NCI-H460 (cell line): Measurements from ENCODE around the gene RNF123. TPM values are rescaled to one million over a fixed set of nuclear protein-coding genes. Genes with fewer than 3 reads are reported as not detected.

Source experiments
- DNase-seq: peaks from one replicate; pipeline ENCODE4 v3.0.0-alpha.2; 2016; ENCODE audit warnings: low read depth; ENCODE audit errors: extremely low read depth
- total RNA-seq: library from RNA; depleted of rRNA; stranded (reverse); fragments of >200 nt; shearing (Covaris generic); gene quantifications from 2 replicates; pipeline ENCODE4 v1.2.3, GENCODE V29; 2014

RNF123 gene
- total RNA-seq, 1 experiment from 2014 or later: 18.2 TPM

DNA sequence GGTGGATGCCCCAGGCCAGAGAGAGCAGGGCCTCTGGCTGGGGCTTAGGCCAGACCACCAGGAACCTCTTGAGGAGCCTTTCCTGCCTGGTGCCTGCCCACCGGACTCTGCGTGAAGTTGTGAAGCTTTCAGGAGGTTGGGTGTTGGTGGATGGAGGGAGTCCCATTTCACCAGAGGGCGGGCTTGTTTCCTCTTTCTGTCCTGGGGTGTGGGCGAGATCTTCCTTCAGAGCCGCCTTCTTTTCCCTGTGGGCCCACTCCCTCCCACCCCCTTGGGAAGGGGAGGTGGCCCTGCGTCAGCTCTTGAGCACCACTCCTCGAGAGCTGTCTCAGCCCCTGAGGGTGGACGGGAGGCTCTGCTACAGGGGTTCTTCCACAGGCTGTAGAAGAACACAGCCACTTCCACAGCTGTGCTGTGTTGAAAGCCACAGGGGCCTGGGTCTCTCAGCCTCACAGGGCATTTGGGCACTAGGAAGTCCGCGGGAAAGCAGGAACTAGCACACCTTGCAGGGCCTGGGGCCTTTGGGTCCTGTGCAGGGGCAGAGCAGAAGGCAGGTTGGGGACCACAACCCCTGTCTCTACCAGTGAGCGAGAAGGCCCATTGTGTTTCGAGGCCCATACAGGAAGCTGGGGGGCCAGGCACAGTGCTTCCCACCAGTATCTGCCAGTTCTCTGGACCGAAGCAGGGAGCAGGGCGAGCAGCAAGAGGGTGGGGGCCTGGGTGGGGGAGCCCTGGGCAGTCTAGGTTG is 28.0 kb downstream of the RNF123 start:
- no peak for DNase-seq

DNA sequence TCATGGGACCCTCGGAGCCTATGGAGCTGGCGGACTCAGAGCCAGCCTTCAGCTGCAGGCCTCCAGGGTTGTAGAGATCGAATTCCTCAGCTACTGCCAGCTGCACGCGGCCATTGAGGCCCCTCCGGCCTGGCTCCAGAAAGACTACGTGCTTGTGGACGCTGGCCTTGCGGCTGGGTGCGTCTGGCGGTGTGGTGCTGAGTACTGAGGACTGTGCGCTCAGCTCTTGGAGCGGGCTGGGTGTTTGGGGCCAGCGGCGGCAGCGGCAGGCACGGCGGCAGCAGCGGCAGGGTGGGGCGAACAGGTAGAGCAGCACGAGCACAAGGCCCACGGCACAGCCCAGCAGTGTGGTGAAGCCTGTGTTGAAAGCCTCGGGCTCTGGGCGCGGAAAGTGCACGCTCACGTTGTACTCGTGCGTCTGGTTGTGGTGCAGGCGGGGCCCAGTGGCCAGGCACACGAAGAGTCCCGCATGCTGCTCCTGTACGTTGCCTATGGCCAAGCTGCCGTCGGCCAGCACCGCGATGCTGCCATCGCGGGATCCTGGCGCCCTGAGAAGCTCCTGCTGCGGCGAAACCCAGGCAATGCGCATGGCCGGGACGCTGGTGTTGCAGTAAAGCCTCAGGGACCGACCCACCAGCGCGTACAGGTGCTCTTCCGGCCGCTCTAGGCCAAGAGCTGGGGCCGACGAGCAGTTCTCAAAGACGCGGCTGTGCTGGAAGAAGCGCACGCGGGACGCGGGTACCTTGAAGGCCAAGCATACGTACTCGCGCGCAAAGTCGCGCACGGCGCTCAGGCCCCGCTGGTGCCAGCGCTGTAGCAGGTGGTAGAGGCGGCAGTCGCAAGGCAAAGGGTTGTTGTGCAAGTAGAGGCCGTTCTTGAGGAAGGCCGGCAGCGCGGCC is 28.9 kb downstream of the RNF123 start:
- DNase-seq: no peak

DNA sequence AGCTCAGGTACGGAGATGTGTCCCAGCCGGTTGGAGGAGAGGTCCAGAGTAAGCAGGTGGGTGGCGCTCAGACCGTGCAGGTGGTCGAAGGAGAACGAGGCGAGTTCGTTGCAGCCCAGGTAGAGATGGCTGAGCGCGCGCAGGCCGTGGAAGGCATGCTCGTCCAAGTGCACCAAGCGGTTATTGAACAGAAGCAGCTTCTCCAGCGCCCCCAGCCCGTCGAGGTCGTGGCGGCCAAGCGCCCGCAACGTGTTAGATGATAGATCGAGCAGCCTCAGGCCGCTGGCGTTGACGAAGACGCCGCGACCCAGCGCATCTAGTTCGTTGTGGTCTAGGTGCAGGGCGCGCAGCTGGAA is 29.5 kb downstream of the RNF123 start:
- no peak for DNase-seq

DNA sequence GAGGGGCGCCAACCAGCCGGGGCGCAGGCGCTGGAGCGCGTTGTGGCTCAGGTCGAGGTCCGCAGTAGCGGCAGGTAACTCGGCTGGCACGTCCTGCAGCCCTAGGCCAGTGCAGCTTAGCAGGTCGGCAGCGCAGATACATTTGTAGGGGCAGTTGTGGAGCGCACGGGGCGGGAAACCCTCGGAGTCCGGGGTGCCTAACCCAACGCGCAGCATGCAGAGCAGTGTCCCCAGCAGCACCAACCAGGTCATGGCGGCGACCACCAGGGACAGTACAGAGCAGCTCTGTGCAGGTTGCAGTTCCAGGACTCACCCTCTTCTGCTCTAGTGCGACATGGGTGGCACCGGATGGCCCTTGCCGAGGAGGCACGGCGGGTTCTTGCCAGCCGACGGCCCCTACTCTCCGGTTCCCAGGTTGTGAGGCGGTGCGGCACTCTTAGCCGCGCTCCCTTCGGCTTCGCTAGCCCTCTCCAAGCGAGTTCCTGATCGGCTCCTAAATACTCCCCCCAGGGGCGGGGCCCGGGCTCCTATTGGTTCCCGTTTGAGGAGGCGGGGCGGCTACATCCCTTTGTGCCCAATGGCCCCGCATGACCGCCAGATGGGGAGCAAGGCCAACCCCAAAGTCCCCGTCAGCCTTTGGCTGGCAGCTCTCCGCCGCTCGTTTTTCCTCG is 30.0 kb downstream of the RNF123 start, which contains the start of gene AMIGO3:
Gene AMIGO3, minus strand, starts transcription at position 471 of the 671 bp plus-strand sequence. Its CDS starts 219 bp downstream, at position 252.
- peak; percentile 84 for DNase-seq

DNA sequence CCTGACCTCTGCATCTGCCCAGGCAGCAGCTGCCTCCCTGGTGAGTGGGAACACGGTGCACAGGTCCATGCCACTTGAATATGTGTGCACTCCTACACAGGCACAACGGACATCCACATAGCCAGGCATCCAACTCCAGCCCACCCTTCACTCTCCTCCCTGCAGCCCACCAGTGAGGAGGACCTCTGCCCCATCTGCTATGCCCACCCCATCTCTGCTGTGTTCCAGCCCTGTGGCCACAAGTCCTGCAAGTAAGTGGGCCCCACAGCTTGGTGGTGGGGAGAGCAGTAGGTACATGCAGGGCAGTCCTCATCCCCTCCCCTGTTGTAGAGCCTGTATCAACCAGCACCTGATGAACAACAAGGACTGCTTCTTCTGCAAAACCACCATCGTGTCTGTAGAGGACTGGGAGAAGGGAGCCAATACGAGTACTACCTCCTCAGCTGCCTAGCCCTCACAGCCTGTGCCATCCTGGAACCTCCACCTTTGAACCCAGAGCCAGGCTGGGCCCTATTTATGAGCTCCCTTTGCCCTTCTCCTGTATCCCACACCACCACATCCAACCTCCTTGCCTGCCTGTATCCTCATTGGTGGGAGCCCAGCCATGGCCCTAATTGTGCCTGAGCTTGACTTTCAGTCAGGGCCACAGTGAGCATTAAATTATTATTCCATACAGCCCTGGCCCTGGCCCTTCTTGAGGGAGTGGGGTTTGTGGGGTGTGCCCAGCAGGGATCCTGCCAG is 31.7 kb downstream of the RNF123 start:
- no peak for DNase-seq

DNA sequence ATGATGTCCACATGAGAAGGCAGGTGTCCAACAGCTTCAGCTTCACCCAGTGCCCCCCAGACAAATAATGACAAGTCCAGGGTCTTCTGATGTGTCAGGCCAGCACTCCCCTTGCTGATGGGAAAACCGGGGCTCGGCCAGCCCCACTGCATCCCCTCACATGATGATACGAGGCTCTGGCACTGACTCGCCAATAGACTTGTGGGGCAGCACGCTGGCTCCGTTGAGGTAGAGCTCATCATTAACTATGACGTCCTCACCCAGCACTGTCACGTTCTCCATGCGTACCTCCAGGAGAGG is 32.2 kb downstream of the RNF123 start:
- no peak for DNase-seq

DNA sequence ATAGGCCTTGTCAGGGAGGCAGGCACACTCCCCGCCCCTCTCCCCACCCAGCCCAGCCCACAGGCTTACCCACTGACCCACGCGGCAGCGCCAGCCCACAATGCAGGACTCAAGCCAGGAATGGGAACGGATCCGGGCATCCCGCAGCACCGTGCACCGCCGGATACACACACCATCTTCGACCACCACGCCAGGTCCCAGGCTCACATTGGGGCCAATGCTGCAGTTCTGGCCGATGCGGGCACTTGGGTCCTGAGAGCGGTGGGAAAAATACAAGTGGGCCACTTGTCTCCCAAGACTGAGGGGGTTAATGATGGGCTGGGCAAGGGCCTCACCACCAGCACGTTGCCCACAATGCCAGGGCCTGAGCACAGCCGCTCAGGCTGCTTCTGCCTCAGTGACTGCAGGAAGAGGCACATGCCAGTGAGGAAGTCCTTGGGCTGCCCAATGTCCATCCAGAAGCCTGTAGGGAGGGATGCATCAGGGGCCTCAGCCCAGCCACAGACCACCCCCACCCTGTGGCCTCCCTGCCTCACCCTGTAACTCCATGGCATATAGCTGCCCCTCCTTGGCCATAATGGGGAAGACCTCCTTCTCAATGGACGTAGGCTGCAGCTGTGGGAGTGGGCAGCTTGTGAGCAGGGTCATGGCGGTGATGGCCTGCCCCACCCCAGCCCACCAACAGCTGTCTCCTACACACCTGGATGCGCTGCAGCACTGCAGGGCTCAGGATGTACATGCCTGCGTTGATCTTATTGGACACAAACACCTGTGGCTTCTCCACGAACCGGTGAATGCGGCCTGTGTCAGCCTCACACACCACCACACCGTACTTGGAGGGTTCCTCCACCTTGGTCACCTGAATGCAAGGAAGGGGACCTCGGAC is 32.8 kb downstream of the RNF123 start:
- DNase-seq: no peak

DNA sequence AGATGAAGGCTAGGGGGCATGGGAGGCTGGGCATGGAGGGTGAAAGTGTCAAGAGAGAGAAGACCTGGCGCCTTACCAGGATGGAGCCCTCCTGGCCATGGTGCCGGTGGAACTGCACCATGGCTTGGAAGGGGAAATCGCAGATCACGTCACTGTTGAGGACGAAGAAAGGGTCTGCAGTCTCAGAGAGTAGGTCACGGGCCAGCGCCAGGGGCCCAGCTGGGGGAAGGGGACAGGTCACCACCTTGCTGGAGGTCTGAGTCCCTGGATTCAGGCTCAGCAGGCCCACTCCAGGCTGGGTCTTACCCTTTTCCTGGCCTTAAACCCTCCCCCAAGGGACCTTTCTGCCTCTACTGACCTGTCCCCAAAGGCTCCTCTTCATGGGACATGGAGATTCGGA is 33.5 kb downstream of the RNF123 start:
- no peak for DNase-seq

DNA sequence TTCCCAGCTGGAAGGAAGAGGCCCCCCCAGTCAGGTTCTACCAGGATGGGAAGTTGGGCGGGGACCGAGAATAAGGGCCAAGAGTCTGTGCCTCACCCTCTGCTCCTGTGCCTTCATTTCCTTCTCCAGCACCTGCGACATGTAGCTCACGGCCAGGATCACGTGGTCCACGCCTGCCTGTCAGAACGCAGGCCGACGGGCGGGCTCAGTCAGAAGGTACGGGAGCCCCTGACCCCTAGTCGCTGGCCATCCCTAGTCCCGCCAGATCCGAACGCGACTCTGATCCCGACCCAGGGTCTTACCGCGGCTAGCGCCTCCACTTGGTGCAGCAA is 33.9 kb downstream of the RNF123 start:
- DNase-seq: no peak

DNA sequence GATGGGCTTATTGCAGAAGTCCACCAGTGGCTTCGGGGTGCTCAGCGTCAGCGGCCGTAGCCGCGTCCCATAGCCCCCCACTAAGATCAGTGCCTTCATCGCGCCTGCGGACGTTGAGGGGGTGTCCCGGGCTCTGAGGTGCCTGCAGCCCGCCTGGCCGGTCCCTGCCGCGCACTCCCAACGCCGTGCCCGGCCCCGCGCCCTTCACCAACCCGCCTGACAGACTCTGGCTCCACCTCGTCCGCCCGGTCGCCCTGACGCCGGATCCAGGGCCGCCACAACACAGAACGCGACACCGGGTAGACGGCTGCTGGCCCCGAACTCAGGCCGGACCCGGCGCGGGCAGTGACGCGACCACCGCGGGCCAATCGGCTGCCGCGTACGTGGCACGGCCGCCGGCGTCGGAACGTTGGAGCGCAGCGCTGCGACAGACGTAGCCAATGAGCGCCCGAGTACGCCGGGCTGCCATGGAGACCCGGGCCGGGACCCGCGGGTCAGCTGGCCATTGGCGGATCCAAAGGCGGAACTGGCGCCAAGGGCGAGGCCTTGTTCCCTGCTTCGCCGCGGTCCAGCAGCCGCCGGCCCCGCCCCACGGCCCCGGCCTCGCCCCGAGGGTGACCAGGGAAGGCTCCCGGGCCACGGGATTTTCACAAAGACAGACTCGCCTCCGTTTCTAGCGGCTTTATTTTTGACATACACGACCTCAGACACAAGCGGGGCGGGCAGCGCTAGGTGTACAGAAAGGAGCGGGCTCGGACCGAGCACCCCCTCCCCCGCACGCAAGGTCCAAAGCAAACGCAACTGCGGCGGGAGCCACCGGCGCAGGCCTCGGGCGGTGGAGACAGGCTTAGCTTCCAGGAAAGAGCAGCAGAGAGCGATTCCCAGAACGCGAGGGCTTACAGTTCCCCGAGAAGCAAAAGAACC is 34.5 kb downstream of the RNF123 start, which contains the start of gene GMPPB:
Gene GMPPB, minus strand, starts transcription at position 324 of the 924 bp plus-strand sequence. Its CDS starts 225 bp downstream, at position 99.
- DNase-seq: peak; percentile 93

DNA sequence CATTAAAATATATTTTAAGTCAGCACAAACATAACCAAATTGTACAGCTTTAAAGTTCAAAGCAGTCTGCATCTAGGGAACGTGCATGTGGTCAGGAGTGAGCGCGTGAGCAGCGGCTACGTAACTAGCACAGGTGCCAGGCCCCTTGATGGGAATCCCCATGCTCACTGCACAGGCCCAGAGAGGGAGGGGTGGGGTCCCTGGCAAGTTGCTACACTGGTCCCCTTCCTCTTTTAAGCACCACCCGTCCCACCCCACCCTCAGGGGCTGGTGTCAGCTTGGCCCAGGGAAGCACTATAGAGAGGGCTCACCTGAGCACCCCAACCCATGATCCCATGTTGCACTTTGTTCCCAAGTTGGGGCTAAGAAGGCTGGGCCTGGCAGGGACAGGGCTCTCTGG is 35.2 kb downstream of the RNF123 start:
- DNase-seq: no peak

DNA sequence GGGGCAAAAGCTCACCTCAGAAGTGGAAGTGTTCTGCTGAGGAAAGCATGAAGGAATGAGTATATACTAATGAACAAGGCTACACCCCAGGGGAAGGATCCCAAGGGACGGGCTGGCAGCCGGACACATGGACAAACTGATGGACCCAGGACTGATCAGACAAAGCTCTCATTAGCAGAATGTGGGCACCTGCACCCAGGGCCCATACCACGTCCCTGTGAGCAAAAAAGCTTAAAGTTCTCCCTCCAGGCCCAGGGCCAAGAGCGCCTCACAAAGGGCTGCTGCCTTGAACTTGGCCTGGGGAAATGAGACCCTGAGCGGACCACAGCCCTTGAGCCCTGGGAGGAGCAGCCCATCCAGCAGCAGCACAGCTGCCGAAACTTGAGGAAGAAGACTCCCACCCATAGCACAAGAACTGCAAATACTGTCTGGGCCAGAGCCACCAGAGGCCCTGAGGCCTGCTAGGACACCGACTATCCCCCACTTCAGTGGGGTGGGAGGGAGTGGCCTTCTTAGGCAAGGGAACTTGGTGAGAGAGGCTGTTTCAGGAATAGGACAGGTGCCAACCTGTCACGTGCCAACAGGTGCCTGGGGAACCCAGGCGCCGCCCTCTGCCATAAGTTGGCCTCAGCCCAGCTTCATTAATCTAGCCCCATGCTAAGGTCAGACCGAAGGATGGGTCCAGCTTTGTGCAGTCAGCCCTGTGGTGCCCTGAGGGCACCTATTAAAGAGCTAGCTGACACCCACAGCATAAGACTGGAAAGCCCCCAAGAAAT is 36.7 kb downstream of the RNF123 start:
- no peak for DNase-seq

DNA sequence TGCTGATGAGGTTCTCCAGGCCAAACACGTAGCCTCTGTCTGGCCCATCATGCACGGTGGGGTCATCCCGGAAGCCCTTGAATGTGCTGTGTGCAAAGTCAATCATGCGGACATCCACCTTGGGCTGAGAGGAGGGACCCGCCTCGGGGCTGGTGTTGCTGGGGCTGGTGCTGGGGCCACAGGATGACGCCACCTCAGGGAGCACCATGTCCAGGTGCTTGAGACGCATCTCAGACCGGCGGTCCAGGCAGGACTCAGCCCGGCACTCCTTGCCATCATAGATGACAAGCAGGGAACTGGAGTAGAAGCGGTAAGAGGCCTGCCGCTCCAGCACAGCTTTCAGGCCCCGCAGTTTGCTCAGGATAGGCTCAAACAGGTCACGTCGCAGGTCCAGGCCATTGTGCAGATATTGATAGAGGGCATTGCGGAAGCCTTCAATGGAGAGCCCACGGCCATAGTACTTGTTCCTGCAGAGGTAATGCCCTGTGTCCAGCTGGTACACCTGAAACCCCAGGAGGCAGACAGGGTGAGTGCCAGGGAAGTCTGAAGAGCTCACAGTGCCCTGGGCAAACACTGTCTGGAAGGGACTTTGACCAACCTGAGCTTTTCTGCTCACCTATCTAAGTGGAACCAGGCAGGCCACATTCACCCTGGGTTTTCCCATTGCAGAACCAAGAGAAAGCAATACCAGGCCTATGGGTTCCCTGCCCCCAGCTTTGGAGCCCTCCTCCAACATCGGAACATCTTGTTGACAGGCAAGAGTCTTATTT is 38.0 kb downstream of the RNF123 start:
- no peak for DNase-seq

DNA sequence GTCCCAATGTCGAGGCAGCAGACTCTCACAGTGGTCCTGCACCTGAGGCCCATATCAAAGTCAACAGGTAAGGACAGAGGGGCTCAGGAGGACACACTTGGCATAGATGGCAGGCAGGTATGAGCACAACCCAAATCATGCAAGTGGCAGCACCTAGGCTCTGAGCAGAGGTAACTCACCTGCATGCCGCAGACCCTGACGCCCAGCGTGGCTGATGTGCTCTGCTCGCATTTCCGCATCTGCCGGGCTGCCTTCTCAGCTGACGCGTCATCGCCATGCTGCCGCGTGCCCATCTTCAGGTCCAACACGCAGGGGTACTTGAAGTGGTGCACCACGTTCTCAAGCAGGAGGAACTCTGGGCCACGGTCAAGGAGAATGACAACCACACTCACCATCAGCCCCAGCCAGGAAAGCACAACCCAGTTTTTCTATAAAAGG is 38.6 kb downstream of the RNF123 start:
- DNase-seq: no peak

DNA sequence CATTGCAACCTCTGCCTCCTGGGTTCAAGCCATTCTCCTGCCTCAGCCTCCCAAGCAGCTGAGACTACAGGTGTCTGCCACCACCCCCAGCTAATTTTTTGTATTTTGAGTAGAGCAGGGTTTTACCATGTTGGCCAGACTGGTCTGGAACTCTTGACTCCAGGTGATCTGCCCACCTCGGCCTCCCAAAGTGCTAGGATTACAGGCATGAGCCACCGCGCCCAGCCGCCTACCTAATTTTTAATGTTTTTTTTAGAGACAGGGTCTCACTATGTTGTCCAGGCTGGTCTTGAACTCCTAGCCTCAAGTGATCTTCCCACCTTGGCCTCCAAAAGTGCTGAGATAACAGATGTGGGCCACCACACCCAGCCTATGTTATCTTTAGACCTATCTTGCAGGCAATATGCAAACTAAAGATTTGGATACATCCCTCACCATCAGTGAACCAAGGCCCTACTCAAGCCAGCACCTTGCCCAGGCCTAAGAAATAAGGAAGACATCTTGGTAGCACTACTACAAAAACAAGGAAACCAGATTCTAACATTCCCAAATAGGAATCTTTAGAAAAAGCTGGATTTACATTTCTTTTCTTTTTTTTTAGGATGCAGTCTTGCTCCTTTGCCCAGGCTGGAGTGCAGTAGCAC is 40.7 kb downstream of the RNF123 start:
- DNase-seq: no peak

DNA sequence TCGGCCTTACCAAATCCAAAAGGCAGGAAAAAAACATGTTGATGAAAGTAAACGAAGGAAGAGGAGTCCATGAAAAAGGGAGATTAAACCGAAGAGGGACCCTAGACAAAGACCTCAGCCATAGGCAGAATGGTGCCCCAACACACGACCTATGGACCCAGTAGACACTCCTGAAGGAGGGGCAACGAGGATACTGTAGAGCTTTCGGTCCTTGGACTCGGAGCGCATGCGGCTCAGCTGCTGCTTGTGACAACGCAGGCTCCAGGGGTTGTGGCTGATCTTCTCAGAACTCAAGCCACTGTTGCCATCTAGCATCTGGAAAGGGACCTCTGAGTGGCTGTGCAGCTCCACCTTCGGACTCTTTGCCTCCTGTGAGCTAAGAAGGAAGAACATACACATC is 43.2 kb downstream of the RNF123 start:
- no peak for DNase-seq

DNA sequence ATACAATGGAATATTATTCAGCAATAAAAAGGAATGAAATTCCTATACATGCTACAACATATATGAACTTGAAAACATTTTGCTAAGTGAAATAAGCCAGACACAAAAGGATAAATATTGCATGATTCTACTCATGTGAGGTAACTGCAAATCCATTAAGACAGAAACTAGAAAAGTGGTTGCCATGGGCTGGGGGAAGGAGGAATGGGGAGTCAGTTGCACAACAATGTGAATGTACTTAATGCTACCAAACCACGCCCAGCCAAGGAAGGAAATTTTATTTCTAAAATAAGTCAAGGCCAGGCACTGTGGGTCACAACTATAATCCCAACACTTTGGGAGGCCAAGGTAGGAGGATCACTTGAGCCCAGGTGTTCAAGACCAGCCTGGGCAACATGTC is 44.2 kb downstream of the RNF123 start:
- DNase-seq: no peak
